Stimulated activated CD8-positive, alpha-beta memory T cell treated with anti-CD3 and anti-CD28 coated beads, Interleukin-7, amount 100 ng/mL, for 24 hours (primary cell): Measurements from ENCODE around the gene ZNF483.
"Not testable (repeated sequence)": the region's sequence is repeated elsewhere in the genome, so short reads cannot be mapped to it uniquely, and the experiment has no call there.

Experiments
- DNase-seq: peaks from one replicate; pipeline ENCODE4 v3.0.0-alpha.2; 2020; ENCODE audit warnings: low read depth

Gene ZNF483

DNA sequence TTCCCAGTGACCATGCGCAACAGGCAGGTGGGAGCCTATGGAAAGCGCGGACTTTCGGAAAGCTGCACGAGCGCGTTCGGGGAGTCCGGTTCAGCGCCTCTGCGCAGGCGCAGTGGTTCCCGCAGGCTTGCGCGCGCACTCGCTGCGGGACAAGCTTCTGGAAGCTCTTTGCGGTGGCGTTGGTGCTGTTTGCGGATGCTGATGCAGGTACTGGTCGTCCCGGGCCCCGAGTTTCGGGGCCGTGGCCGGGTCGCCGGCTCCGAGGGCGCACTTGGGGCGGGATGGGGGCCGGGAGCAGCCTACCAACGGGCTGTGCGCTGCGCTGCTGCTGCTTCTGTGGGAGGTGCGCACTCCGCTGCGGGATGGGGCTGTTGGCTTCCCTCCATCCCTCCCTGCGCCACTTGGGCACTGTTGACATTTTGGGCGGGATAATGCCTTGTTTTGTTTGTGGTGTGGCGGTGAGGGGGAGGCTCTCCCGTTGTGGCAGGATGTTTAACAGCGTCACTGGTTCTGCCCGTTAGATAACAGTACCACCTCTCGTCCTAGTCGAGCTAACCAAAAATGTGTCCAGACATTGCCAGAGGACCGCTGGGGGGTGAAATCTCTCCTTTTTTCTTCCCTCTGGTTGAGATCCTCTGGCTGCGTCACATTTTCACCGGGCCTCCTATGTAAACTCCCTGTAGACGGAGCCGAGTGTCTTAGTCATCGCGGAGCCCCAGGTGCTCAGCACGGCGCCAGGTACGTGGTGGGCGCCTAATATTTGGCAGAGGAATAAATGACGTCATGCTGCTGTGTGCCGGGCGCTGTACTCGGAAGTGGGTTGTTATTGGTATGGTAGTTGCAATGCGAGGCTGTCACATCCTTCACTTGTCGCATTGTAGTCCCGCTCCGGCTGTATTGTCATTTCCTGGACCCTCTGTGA lies at the start of gene ZNF483:
Gene ZNF483, plus strand, starts transcription at position 124 of the 922 bp plus-strand sequence. CDS start 2,217 bp downstream, outside the sequence.
- peak; percentile 38 for DNase-seq

DNA sequence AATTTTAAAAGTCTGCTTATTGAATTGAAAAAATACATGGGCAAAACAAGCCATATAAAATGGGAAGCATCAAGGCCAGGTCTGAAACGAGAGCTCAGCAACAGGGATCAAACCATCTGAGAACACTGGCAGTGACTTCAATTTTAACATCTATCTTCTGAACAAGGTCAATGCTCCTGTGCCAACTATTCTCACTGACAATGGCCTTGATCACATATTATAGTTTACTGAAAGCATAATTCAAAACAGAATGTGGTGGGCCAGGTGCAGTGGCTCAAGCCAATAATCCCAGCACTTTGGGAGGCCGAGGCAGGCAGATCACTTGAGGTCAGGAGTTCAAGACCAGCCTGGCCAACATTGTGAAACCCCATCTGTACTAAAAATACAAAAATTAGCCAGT lies 49.8 kb upstream of the ZNF483 start:
- DNase-seq: no peak

DNA sequence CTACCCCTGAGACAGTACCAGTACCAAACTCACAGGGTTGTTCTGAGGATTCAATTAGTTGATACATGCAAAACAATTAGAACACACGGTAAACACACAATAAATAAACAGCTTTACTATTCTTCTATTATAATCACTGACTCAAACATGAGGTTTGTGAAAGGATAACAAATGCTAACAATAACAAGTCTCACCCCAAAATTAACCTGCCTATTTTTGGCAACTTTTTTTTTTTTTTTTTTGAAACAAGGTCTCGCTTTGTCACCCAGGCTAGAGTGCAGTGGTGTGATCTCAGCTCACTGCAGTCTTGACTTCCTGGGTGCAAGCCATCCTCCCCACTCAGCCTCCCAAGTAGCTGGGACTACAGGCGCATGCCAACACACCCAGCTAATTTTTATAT lies 47.3 kb upstream of the ZNF483 start:
- DNase-seq: no peak

DNA sequence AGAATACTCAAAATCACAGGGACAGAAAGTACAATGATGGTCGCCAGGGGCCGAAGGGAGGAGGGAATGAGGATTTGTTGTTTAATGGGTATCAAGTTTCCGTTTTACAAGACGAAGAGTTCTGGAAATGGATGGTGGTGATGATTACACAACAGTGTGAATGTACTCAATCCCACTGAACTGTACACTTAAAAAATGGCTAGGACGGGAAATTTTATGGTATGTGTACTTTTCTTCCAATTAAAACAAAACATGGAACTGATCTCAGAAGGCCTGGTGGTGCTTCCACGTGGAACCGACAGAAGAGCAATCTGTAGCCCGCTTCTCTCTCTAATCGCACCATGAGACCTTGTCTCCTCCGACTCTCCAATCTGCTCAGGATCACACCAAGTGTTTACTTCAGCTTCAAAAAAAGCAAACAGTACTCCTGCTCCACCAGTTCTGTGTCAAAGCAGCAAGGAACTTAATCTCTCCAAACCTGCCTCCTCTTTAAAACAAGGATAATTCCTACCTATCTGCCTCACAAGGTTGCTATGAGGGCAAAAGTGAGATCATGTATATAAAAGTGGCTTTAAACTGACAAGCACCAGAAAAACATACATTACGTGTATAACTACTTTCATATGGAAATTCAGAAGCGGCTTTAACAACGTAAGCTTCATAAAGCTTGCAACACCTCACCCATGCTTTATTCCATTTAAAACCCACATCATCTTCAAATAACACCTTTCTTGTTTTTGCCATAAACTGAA lies 42.9 kb upstream of the ZNF483 start:
- no peak for DNase-seq

DNA sequence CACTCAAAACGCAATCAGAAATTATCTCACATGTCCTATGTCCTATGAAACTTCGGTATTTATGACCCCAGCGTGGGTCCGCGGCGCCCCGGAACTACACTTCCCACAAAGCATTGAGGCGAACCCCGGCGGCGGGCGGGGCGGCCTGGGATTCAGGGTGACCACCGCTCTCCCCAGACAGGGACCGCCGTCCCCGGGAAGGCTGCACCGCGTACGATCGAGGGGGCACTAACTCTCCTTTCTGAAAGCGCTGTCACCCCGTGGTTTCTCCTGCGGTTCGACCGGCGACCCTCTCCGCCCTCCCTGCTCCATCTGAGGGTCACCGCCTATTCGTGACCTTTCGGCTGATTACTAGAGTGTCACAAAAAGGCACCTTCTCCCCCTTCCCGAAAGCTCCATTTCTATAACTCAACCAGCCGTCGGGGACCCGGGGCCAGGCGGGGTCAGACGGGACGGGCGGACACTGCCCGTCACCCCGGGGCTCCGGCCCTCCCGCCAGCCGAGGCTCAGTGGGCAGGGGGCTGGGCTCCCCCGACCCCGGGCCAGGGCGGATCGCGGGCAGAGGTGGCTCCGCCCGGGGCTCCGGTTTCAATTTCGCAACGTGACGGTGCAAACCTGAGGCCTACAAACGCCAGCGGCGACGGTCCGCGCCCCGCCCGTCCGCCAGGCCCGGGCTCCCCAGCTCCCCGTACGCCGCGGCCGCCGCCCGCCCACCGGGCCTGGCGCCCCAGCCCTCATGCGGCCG lies 42.1 kb upstream of the ZNF483 start:
- peak; percentile 36 for DNase-seq

DNA sequence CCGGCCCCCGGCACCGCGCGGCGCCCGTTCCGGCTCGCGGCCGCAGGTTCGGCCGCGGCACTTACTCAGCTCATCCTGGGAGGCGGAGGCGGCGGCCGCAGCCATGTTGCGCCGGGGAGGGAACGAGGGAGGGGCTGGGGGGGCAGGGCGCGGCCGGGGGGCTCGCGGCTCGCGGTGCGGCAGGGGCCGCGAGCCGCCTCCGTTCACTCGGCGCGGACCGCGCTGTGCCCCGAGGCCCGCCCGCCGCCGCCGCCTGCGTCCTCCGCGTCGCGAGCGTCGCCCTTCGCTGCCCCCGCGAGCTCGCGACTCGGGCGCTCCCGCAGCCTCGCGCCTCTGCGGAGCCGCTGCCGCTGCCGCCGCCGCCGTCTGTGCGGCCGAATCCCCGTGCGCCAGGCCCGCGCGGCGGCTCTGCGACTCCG lies 41.5 kb upstream of the ZNF483 start:
- DNase-seq: peak; percentile 4

DNA sequence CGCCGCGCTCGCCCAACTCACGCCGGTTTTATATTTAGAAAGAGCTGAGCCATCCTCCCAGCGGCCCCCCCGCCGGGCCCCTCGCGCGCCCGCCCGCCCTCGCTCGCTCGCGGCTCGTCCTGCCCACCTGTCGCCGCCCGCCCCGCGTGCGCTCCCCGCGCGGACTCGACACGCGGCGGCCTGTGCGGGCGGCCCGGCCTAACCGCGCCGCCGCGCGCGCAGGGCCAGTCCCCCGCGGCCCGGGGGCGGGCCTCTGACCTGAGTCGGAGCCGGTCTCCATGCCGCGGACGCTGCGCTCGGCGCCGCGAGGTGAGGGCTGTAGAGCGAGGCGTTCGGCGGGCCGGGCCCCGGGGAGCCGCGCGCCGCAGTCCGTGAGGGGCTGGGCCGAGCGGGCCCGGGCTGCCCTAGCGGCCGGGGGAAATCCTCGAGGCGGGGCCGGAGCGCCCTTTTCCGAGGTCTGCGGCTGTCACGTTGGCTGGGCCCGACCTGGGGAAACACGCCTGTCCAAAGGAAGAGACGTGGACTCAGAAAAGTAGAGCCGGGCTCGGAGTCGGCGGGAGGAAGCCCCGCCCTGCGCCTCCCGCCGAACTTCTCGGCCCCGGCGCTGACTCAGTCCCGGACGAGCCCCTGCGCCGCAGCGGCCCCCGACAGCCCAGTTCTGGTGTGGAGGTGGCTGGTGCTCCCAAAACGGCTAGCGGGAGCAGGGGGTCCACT lies 41.0 kb upstream of the ZNF483 start, which contains the start of gene ECPAS:
Gene ECPAS, minus strand, starts transcription at position 526 of the 714 bp plus-strand sequence. CDS start 11,465 bp downstream, outside the sequence.
- DNase-seq: peak; percentile 35

DNA sequence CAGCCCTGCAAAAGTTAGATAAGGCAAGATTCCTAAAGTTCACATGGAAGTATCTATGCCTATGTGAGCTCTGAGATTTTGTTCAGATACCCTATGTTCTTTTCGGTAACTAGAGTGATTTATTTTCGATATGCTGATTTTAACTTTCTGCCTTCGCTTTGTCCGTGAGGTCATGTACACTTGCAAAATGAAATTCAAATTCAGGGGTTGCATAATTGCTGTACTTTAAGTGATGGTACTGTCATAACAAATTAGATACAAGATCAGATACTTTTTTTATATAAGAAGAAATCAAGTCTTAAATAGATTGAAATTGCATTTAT lies 40.4 kb upstream of the ZNF483 start:
- no peak for DNase-seq

DNA sequence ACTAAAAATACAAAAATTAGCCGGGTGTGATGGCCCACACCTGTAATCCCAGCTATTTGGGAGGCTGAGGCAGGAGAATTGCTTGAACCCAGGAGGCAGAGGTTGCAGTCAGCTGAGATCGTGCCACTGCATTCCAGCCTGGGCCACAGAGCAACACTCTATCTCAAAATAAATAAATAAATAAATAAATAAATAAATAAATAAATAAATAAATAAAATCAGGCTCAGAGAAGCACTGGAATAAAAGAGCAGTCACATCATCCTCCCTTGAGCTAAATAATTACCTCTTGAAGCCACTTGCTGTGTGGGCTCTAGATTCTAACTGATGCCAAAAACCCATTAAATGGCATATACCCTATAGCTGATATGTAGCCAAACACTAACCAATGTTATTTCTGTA lies 27.8 kb upstream of the ZNF483 start:
- not testable (repeated sequence) for DNase-seq

DNA sequence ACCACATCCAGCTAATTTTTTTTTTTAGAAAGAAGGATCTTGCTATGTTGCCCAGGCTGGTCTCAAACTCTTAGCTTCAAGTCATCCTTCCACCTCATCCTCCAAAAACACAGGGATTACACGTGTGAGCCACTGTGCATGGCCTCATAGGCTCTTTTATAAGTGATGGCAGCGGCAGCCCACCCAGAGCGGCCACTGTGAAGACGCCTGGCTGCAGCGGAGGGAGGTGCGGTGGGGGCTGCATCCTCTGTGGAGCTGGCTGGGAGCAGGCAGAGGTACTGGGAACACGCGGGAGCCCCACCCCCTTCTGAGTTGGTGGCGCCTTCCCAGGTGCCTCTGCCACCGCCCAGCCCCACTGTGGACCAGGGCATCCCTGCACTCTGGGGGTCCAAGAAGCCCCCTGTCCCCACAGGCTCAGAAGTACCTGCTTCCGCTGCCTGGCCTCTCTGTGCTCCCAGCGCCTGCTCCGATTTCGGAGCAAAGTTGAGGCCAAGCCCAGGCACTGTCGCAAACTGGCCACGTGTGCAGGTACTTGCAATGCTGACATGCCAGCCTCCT lies 23.9 kb upstream of the ZNF483 start:
- DNase-seq: no peak

DNA sequence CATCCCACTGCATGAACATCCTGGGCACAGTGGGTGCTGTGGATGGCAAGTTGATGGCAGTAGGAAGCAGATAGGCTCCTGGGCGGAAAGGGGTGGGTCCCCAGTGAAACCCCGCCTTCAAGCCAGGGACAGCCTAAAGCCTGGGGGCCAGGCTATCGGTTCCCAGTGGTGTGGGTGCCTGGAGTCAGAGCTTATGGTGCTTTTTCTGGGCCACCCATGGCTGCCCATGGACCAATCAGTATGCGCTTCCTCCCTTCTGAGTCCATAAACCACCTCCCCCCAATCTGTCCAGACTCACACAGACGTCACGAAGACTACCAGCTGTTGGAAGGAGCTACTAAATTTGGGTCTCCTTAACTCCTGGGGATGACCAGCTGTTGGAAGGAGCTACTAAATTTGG lies 23.3 kb upstream of the ZNF483 start:
- DNase-seq: no peak

DNA sequence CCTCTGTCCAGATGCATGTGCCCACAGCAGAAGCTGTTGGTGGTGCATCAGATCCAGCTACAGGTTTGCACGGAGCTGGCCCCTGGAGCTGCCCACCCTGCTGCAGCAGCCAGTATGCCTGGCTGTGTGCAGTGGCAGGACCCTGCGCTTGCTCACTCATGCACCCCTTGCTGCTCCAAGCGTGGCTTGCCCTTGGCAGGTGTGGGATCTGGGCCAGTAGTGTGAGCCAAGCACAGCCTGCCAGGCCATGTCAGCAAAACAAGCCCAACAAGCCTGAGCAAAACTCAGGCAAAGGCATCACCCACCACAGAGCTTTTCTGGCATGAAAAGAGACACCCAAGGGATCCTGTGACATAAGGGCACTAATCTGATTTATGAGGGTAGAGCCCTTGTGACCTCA lies 22.5 kb upstream of the ZNF483 start:
- DNase-seq: no peak

DNA sequence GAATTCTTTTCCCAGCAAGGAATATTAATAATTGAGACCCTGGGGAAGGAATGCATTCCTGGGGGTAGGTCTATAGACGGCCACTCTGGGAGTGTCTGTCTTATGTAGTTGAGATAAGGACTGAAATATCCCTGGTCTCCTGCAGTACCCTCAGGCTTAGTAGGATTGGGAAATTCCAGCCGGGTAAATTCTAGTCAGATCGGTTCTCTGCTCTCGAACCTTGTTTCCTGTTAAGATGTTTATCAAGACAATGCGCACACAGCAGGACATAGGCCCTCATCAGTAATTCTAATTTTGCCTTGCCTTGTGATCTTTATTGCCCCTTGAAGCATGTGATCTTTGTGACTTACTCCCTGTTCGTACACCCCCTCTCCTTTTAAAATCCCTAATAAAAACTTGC lies 13.4 kb upstream of the ZNF483 start:
- not testable (repeated sequence) for DNase-seq

DNA sequence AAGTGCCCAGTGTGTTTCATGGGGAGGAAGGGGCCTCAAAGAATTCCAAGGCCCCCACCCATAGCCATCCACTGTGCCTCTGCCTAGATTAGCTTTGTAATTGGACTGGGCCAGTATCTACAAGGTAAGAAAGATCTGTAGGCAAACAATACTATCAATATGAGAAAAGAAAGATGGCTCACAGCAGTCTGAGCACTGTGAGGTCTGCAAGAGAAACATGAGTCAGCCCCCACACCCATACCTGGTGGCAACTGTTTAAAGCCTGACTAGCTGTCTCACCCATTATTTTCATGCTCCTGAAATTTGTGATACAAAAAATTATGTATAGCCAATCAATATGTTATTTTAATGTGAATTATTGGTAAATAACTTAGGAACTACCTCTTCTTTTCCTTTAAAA lies 10.0 kb upstream of the ZNF483 start:
- no peak for DNase-seq

DNA sequence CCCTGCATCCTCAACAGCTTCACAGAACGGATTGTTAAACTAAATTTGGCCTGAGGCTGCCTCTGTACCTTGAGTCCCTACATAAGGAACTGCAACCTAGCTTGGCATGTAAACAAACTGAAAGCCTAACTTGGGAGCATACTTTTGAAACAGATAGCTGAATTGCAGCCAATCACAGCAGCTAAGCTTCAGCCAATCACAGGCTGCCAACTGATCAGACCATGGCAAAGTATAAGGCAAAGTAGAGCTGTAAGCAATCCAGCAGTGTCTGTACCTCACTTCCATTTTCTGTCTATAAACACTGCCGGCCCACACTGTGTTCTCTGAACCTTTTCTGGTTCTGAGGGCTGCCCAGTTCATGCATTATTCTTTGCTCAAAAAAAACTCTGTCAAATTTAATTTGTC lies 8.9 kb upstream of the ZNF483 start:
- no peak for DNase-seq

DNA sequence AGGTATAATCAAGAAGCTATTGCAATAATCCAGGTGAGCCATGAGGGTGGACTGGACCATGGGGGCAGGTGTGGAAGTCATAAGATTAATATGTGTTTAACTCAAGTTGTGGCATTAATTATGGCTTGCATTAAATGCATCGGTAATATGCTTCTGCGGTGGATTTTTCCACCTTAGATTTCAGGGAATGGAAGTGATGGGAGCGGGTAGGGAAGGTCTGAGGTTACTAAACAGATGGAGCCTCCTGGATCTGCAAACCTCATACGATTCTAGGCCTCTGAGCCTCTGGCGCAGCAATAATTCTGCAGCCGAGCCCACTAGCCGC lies 286 bp upstream of the ZNF483 start:
- no peak for DNase-seq

DNA sequence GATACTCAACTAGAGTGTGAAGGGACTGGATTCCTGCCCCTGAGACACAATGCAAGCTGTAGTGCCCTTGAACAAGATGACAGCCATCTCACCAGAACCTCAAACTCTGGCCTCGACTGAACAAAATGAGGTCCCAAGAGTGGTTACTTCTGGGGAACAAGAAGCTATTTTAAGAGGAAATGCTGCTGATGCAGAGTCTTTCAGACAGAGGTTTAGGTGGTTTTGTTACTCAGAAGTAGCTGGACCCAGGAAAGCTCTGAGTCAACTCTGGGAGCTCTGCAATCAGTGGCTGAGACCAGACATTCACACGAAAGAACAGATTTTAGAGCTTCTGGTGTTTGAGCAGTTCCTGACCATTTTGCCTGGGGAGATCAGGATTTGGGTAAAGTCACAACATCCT lies 2.4 kb downstream of the ZNF483 start:
- no peak for DNase-seq

DNA sequence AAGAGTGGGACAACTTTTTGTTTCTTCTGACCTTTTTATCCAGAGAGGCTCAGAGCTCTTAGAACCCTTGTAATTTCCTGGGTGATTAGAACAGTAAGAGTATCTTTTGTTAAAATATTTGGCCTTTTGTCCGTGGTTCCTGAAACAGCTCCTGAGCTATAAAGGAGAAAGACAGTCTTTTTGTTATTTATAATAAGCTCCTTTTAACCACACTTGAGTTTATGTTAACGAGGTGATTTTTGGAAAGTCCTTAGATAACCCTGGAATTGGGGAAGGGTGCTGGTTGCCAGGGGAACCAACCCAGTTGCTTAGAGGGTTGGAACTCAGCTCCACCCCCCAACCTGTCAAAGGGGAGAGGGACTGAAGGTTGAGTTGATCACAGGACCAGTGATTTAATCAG lies 4.8 kb downstream of the ZNF483 start:
- no peak for DNase-seq

DNA sequence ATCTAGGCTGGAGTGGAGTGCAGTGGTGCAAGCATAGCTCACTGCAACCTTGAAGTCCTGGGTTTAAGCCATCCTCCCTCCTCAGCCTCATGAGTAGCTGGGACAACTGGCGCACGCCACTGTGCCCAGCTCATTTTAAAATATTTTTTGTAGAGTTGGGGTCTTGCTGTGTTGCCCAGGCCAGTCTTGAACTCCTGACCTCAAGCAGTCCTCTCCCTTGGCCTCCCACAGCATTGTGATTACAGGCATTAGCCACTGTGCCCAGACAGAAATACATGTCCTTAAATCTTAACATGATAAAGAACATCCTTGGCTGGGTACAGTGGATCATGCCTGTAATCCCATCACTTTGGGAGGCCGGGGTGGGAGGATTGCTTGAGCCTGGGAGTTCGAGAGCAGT lies 6.7 kb downstream of the ZNF483 start:
- no peak for DNase-seq

DNA sequence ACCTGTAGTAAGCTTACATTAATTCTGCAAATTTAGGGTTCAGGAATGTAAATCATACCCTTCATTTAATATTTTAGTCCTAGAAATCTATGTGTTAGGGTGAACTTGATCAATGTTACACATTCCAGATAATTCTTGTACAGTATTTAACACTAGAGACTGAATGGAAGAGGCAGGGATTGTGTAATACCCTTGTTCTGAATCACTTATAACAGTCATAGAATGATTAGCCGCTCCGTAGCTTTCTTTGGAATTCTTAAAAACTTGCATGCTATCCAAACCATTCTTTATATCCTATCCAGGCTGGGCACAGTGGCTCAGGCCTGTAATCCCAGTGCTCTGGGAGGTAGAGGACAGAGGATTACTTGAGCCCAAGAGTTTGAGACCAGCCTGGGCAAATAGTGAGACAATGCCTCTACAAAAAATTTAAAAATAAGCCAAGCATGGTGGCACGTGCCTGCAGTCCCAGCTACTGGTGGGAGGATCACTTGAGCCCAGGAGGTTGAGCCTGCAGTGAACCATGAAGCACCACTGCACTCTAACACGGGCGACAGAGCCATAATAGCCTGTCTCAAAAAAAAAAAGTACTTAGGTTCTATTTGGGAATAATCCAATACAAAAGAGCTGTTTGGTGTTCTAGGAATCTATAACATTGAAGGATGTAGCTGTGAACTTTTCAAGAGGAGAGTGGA lies 8.3 kb downstream of the ZNF483 start:
- no peak for DNase-seq
